GM18508 (cell line): ENCODE measurements around the gene PELI2.

Experiments
- ATAC-seq: cut with Tn5 transposase; IDR thresholded peaks from one replicate; pipeline ENCODE4 v1.9.1; 2021; ENCODE audit warnings: moderate number of reproducible peaks; ENCODE audit not compliant: insufficient read depth, unreplicated experiment

PELI2 gene

DNA sequence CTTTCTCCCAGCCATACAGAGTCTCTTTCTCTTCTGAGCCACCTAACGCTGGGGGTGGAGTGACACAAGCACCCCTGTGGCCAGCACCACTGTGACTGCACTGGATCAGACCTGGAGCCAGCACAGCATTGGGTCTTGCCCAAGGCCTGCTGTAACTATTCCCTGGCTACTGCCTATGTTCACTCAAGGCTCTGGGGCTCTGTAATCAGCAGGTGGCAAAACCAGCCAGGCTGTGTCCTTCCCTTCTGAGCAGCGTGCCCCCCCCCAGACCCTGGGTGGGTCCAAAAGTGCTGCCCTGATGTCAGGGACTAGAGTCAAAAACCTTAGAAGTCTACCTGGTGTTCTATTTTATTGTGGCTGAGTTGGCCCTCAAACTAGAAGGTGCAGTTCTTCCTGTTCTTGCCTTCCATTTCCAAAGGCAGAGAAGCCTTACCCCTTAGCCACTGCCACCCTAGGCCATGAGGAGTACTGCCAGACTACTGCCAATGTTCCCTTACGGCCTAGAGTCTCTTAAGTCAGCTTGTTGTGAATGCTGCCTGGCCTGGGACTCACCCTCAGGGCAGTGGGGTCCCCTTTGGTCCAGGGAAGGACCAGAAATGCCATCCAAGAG, 49.9 kb downstream of the PELI2 start:
- ATAC-seq: no peak

DNA sequence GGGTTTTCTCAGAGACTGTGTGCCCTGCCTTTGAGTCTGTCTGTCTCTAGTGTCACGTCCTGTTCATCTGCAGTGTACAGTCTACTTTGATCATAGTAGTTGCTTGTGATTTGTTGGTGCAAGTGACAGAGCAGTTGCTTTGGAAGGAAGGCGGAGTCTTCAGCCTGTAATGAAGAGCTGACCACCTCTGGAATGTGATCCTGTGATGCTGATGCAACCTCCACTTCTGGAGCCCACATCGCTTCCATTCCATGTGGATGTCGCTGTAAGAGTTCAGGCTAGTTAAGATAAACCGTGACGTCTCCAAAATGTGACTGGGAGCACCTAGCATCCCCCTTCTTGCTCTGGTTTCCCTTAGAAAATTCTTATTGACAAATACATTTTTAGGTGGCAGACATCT, 51.8 kb downstream of the PELI2 start:
- no peak for ATAC-seq

DNA sequence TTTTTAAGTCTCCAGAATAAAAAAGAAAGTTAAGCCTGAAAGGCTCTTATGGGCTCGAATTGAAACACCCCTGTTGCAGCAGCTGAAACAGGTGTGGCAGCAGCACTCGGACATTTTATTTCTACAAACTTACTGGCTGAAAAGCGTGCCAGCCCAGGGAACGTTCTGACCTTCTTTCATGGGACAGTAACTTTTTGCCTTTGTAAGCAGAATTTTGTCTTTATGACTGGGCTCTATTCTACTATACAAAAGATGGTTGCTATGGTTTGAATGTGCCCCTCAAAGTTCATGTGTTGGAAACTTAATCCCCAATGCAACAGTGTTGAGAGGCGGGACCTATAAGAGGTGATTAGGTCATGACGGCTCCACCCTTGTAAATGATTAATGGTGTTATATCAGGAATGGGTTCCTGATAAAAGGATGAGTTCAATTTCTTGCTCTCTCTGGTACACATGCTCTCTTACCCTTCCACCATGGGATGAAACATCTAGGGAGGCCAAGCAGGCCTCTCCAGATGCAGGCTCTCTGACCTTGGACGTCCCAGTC, 52.7 kb downstream of the PELI2 start:
- no peak for ATAC-seq

DNA sequence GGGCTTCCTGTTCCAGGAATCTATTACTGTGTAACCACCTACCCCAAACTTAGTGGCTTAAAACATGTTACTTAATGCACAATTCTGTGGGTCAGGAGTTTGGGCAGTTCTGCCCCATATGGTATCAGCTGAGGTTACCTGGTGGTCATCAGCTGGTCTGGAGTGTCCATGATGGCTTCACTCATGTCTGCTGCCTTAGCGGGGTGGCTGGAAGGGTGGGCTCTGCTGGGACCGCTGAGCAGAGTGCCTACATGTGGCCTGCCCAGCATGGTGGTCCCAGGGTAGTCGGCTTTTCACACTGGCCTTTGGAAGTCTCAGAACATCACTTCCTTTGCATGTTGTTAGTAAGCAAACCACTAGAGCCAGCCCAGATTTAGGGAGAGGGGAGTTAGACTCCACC, 53.9 kb downstream of the PELI2 start:
- ATAC-seq: no peak

DNA sequence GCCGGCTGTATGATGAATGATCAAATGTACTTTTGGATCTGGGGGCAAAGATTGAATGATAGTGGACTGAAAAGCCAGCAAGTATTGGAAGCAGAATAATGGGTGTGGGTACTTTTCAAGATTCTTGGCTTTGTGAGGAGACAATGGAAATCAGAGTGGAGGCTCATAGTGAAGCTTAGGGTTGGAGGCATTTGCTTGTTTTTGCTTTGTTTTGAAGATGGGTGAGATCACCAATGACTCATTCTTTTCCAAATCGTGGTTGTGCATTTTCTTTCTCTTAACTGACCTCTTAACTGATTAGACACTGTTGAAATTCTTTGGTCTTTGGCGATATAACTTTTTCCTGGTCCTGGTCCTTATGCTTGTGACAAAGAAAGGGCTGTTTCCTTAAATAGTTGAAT, 54.4 kb downstream of the PELI2 start:
- ATAC-seq: no peak

DNA sequence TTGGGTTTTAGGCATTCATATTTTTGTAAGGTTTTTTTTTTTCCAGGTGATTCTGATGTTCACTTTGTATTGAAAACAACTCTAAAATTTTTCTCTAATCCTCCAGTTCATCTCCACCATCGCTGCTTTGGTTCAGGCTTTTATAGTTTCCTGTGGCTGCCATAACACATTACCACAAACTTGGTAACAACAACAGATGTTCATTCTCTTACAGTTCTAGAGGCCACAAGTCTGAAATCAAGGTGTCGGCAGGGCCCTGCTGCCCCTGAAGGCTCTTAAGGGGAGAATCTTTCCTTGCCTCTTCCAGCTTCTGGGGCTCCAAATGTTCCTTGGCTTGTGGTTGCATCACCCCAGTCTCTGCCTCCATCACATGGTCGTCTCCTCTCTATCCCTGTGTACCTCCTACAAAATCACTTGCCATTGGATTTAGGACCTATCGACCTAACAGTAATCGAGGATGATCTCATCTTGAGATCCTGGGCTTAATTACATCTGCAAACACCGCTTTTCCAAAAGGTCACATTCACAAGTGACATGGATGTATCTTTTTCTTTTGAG, 55.2 kb downstream of the PELI2 start:
- ATAC-seq: no peak

DNA sequence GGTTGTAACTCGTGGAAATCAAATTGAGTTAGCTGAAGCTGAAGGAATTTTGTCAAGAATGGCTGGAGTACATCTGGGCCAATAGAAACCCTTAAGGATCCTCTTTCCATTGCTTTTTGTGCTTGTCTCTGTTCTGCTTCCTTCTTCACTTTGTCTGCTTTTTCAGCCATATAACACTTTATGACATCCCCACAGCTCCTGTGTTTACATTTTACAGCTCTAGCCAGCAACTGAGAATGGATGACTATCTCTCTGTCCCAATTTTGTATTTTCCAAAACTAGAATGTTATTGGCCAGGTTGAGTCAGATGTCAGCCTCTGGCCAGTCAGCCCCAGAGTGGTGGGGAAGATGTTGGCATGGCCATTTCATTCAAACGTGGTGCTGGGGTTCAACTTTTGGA, 57.6 kb downstream of the PELI2 start:
- ATAC-seq: no peak

DNA sequence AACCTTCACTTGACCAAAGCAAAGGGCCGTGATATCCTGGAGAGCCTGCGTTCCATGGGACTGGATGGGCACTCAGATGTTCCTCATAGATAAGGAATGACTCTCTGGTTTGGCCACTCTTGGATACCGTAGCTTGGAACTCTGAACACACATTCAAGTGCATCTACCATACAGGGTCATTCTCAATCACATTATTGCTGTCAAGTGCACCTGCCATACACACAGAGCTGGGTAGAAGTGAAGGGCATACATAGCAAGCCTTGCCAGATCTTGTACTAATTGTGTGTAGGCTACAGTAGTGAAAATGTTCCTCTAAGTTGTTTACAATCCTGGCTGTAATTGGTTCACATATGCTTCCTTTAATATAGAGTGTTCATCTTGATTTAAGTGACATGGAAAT, 58.3 kb downstream of the PELI2 start:
- ATAC-seq: no peak

DNA sequence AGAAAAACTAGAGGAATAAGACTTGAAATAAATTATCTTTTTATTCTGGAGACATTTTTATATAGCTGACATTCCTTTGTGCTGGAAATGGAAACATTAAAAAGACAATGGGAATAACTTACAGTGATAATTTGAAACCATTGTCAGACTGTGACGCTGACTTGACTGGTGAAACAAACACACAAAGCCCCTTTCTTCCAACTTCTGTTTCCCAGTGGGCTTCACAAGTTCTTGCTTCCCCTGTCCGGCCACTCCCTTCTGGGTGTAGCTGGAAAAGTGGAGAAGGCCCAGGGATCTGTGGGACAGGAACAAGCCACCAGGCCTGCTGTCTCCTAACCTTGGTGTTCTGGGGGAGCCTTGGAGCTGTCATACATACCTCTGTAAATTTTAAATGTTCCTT, 58.8 kb downstream of the PELI2 start:
- no peak for ATAC-seq

DNA sequence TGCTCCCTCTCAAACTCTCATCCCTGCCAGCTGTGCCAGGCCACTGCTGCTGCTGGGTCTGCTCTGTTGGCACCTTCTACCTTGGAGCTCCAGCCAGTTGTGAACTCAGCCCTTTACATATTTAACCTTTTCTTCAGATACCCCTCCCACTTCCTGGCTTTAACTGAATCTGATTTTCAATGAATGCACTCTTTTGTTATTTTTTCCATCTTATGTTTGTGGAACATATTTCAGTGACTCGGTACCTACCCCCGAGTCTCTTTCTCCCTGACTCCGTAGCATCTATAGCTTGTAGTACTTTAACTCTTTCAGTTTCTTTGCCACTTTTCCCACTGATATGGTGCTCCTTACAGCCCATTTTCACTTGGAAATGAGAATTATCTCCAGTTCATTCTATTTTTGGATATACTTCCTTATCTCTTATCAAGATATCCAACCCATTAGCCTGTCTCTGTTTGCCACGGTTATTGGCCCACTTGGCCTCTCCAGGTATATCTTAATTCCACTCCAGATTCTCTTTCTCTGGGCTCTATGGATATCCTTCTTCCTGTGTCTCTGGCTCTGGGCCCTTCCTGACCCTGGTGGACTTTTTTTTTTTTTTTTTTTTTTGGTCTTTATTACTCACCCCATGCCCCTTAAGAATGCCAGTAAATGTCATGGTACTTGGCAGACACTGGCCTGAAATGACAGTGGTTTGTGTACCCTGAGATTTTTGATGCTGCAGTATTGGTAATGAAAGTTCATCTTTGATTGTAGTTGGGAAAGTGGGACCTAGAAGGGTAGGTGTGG, 62.7 kb downstream of the PELI2 start:
- no peak for ATAC-seq

DNA sequence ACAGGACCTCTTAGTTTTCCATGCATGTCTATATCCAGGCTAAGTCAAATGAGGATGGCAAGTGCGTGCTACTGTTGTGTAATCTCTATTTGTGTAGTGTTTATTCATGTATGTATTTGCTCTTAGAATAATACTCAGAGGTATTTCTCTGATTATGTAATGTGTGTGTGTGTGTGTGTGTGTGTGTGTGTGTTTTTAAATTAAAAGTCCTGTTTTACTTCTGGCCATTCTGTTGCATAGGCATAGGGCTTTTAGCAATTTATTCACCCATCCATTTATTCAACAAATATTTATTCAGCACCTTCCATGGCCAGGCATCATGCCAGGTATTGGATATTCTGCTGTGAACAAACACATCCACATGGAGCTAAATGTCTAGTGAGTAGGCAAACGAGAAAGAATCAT, 63.5 kb downstream of the PELI2 start:
- ATAC-seq: no peak

DNA sequence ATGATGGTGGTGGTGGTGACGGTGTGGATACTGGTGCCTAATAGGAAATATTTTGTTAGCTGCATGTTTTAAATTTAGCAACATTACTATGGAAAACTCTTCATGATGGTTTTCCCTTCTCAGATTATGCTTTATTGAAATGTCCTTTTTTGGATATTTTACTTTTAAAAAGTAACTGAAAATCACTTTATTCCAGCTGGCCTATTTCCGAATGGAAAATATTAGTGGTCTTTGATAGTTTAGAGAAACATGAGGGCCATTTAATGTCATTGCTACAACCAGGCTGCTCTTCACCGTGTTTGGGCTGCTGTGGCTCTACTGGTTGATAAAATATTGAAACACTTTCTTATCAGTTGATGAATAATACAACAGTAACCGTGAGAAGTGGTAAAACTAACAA, 64.2 kb downstream of the PELI2 start:
- ATAC-seq: no peak

DNA sequence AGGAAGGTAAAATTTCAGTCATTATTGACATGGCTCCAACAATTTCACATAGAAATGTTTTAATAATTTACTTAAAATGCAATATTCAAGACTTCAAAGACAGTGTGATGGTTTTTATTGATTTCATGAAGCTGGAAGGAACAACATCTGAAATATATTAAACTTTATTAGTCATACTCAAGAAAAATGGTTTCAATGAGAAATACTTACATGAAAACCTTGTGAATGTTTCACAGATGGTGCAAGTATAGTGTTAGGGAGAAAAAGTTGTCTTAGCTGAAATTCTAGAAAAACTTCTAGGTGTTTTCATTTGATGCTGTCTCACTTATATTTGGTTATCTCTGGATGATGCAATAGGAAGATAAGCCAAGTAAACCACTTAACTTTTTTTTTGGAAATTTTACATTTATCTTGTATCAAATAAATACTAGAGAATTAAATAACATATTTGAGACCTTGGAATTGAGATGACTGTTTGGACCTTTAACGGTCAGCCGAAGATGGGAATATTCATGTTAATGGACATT, 65.5 kb downstream of the PELI2 start:
- no peak for ATAC-seq

DNA sequence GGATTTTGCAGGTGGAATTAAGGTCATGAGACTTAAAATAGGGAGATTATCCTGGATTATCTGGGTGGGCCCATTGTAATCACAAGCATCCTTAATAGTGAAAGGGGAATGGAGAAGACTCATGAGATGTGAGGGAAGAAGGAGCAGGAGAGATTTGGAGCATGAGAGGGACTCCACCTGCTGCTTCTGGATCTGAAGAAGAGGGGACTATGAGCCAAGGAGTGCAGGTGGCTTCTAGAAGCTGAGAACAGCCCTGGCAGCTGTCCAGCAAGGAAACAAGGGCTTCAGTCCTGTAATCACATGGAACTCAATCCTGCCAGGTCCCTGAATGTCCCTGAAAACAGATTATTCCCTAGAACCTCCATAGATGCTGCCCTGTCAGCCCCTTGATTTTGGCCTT, 67.8 kb downstream of the PELI2 start:
- ATAC-seq: no peak

DNA sequence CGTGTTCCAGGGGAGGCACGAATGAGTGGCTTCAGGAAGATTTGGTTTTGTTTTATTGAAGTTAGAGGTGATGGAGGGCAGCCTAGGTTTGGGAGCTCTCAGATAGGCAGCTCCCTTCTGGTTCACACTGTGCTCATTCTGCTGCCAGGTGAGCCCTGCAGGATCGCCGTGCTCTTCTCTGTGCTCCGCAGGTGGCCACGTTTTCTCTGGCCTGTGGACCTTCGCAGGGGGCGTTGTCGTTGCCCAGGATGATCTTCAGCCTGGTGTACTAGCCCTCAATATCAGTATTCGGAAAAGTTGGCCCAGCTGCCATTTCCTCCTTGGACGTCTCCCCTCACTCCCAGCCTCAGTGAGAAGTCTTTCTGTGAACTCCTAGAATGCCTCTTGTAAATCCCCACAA, 69.5 kb downstream of the PELI2 start:
- ATAC-seq: no peak

DNA sequence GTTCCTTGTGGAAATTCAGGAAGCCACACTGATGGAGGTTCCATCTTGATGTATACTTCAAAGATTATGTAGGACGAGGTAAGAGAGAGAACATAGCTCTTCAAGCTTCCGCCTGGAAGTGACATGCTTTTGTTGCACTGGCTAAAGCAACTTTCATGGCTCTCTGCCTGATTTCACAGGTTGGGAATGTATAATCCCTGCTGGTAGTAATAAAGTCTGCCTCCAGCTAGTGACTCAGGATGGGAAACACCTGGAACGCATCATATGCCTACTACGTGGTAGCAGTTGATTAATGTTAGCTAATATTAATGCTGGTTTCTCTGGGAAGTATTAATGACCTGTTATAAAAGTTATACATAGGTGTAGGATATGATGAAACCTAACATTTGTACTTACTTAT, 71.1 kb downstream of the PELI2 start:
- no peak for ATAC-seq

DNA sequence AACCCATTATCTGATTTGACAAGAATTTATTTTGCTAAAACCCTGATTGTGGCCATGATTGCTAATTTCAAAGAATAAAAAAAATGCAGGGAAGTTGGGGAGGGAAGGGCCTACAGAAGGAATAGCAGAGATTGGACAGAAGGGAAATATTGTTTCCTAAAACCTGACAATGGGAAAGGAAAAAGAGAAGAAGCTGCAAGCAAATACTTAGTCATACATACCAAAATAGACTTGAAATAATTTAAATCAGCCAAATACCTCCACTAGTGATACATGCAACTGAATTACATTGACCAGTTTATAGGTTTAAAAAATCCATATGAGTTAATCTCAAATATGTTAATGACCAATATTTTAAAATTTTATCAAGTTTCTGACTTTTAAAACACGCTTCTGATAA, 75.1 kb downstream of the PELI2 start:
- ATAC-seq: no peak

DNA sequence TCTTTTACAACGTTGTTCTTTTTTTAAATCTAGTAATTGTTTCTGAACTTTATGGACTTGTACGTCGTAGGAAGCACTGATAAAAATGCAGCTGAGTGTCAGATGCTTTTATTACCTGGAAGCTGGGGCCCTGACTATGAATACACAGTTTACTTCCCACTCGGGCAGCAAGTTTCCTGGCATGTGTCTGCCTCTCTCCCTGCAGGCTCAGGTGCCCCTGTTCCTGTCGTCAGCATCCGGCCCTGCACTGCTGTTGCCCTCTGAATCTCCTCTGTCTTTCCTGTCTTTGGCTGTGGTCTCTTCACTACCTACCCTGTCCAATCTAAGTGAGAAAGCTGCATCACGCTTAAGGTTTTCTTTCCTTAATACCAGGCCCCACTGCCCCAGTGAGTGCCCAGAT, 75.8 kb downstream of the PELI2 start:
- no peak for ATAC-seq

DNA sequence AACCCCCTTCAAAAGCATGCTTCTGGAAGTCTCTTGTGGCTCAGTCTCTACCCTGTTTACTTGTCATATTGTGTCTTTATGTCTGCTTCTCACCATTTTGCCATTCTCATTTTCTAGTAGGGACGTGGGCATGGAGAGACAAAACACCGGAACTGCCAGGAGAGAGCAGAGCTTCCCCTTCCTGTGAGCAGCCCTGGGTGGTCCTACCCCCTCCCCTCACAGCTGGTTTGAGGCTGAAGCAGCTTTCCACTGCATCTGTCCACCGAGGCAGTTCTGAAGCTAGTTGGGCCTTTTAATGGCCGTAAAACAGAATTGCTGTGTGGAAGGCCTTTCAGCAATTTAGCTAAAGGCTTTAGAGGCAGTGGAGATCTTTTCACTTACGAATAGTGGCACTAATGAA, 77.0 kb downstream of the PELI2 start:
- ATAC-seq: no peak

DNA sequence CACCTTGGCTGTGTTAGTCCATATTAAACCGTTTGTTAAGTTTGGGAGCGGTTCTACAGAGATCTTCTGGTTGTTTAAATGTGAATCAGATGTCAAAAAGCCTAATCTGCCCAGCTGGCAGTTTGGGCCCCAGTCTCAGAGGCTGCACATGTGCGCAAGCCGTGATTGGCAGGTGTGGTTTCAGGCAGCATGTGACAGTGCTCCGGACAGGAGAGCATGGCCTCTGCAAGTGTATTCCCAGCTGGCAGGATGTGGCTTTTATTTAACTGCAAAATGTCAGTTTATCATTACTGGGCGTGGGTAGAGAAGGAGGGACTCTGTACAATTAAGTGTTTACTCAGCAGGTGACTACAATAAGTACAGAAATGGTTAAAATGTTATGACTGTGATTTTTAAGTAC, 77.5 kb downstream of the PELI2 start:
- peak; percentile 66 for ATAC-seq

DNA sequence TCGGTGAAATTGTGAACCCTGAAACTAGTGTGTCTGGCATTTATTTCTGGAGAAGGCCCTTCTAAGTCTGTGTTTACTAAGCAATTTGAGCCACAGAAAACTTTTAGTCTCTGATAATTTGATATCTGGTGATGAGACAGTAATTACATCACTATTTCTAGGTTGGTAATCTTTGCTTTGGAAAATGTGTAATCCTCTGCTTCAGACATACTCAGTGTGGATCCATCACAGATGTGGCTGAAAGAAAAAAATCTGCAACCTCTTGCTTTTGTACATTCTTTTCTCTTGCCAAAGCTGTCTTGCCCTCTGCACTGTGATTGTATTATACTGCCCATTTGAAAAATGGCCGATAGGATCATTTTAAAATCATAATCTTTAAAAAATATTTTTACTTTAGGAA, 78.1 kb downstream of the PELI2 start:
- no peak for ATAC-seq
